GM10248 (cell line): ENCODE measurements around the gene SLC6A6.

Source experiments
- CTCF ChIA-PET: fragments of 300-600 bp; sonication (Branson Sonifier 250); formaldehyde crosslinking; extraction: SDS; loops from one replicate; lab custom pipeline; 2021; ENCODE audit warnings: antibody characterized with exemption; lab: Yijun Ruan, JAX
- POLR2A ChIA-PET: fragments of 350-650 bp; sonication (Branson Sonifier 250); formaldehyde crosslinking; extraction: SDS; loops from one replicate; lab custom pipeline; 2020; ENCODE audit warnings: antibody characterized with exemption; lab: Yijun Ruan, JAX
- DNase-seq: peaks from one replicate; pipeline ENCODE4 v3.0.0; 2012; ENCODE audit errors: extremely low spot score
- CTCF ChIP-seq: IDR thresholded peaks from 2 replicates; pipeline ENCODE4 v1.5.1; 2012; ENCODE audit warnings: mild to moderate bottlenecking, low read depth; ENCODE audit errors: extremely low read depth, missing control alignments, control extremely low read depth

SLC6A6 gene

GRCh38 chr3:14485981-14486380 lies 83.6 kb downstream of the SLC6A6 start:
- CTCF ChIA-PET = interaction anchor here (1.1 to 2.0 kb wide), 3 partner anchors 10 to 26 kb away, joined by 4 read pairs; no protein-coding TSS in a partner anchor
- POLR2A ChIA-PET = interaction anchor here (0.6 kb wide), 1 partner anchor 8 kb away, joined by 3 read pairs; no protein-coding TSS in a partner anchor
- DNase-seq = no peak
- TF ChIP-seq CTCF = no peak

- ChIA-PET CTCF (interaction anchor here (1.1 to 2.0 kb wide), 3 partner anchors 10 to 25 kb away, joined by 4 read pairs; no protein-coding TSS in a partner anchor), POLR2A (interaction anchor here (0.6 kb wide), 1 partner anchor 8 kb away, joined by 3 read pairs; no protein-coding TSS in a partner anchor)
These were observed 84.1 kb downstream of the SLC6A6 start for GRCh38 chr3:14486460-14486859.

GRCh38 chr3:14487086-14487485 lies 84.7 kb downstream of the SLC6A6 start:
- TF ChIP-seq CTCF = no peak
- POLR2A ChIA-PET = no interaction called here
- CTCF ChIA-PET = interaction anchor here (1.0 kb wide), 1 partner anchor 13 kb away, joined by 3 read pairs; no protein-coding TSS in a partner anchor
- no peak for DNase-seq

More at GRCh38 chr3:14486460-14486859, 84.1 kb downstream of the SLC6A6 start:
- DNase-seq = no peak
- TF ChIP-seq CTCF = no peak

- ChIA-PET CTCF (interaction anchor here (1.0 kb wide), 1 partner anchor 12 kb away, joined by 3 read pairs; no protein-coding TSS in a partner anchor), POLR2A (interaction anchor here (0.6 kb wide), 1 partner anchor 78 kb away, joined by 6 read pairs; no protein-coding TSS in a partner anchor)
- no peak for TF ChIP-seq CTCF
- DNase-seq = no peak
These were observed 85.4 kb downstream of the SLC6A6 start for GRCh38 chr3:14487821-14488220.

GRCh38 chr3:14488286-14489041 lies 86.1 kb downstream of the SLC6A6 start:
- ChIA-PET POLR2A (interaction anchor here (0.5 kb wide), 1 partner anchor 610 kb away, joined by 7 read pairs; no protein-coding TSS in a partner anchor), CTCF (no interaction called here)
- no peak for DNase-seq
- TF ChIP-seq CTCF = no peak

GRCh38 chr3:14489641-14490040 lies 87.2 kb downstream of the SLC6A6 start:
- POLR2A ChIA-PET = no interaction called here
- DNase-seq = no peak
- TF ChIP-seq CTCF = no peak
- CTCF ChIA-PET = no interaction called here
